IMR-90 (cell line): ENCODE results near the gene DYSF. TPM values are rescaled to one million over a fixed set of nuclear protein-coding genes. Genes with fewer than 3 reads are reported as not detected.

Source experiments
- ATAC-seq: fragments of 200-7000 bp; cut with Tn5 transposase; 2 replicates; pipeline ENCODE4 v1.9.1; 2020; ENCODE audit warnings: low read depth, mild to moderate bottlenecking, moderate library complexity
- BruUV-seq: library from RNA; stranded (reverse); fragments of 400-500 nt; replicated peaks from 2 replicates; lab custom pipeline; 2021; lab: Mats Ljungman, UMichigan
- CTCF ChIA-PET: fragments of 300-600 bp; formaldehyde crosslinking; extraction: SDS; loops from one replicate; lab custom pipeline; 2021; ENCODE audit warnings: antibody characterized with exemption; lab: Yijun Ruan, JAX
- POLR2A ChIA-PET: fragments of 300-600 bp; sonication (Branson Sonifier 250); formaldehyde crosslinking; loops from one replicate; lab custom pipeline; 2022; ENCODE audit warnings: antibody characterized with exemption; ENCODE audit not compliant: unreplicated experiment; lab: Charles Lee
- DNase-seq: peaks from one replicate; pipeline ENCODE4 v3.0.0; 2013
- H2AFZ ChIP-seq: replicated peaks from 2 replicates; pipeline ENCODE3; 2013; ENCODE audit warnings: low read length, mild to moderate bottlenecking; ENCODE audit not compliant: poor library complexity
- H2AK5ac ChIP-seq: 2 replicates; pipeline ENCODE4 v1.6.1; 2013; ENCODE audit warnings: low read depth, low read length, inconsistent platforms
- H2AK9ac ChIP-seq: replicated peaks from 2 replicates; pipeline ENCODE3; 2013; ENCODE audit warnings: mild to moderate bottlenecking, low read depth, low read length, moderate library complexity; ENCODE audit not compliant: poor library complexity
- H2BK120ac ChIP-seq: 2 replicates; pipeline ENCODE4 v1.6.1; 2013; ENCODE audit warnings: low read depth, low read length, inconsistent platforms
- H2BK15ac ChIP-seq: 3 replicates; pipeline ENCODE4 v1.6.1; 2013; ENCODE audit warnings: low read depth, low read length, inconsistent platforms
- H2BK20ac ChIP-seq: 2 replicates; pipeline ENCODE4 v1.6.1; 2013; ENCODE audit warnings: low read depth, mild to moderate bottlenecking, inconsistent platforms, low read length, moderate library complexity
- H2BK5ac ChIP-seq: 2 replicates; pipeline ENCODE4 v1.6.1; 2013; ENCODE audit warnings: mild to moderate bottlenecking, low read depth, low read length, inconsistent platforms; ENCODE audit not compliant: poor library complexity, severe bottlenecking
- H3K14ac ChIP-seq: replicated peaks from 2 replicates; pipeline ENCODE4 v1.6.1; 2013; ENCODE audit warnings: low read depth, low read length, inconsistent platforms
- H3K18ac ChIP-seq: 2 replicates; pipeline ENCODE4 v1.6.1; 2013; ENCODE audit warnings: low read depth, low read length, control low read depth
- H3K23ac ChIP-seq: 2 replicates; pipeline ENCODE4 v1.6.1; 2013; ENCODE audit warnings: low read depth, low read length, inconsistent platforms
- H3K27ac ChIP-seq: 2 replicates; pipeline ENCODE4 v1.5.1; 2013; ENCODE audit warnings: mild to moderate bottlenecking, control low read depth, low read length; ENCODE audit not compliant: insufficient read depth
- H3K27me3 ChIP-seq: 2 replicates; pipeline ENCODE4 v1.6.1; 2013; ENCODE audit warnings: low read length; ENCODE audit not compliant: control insufficient read depth, insufficient read depth
- H3K36me3 ChIP-seq: 2 replicates; pipeline ENCODE4 v1.6.1; 2013; ENCODE audit warnings: low read length, mixed read lengths; ENCODE audit not compliant: control insufficient read depth, insufficient read depth
- H3K4ac ChIP-seq: 2 replicates; pipeline ENCODE4 v1.6.1; 2013; ENCODE audit warnings: low read depth, low read length, inconsistent platforms
- H3K4me1 ChIP-seq: 2 replicates; pipeline ENCODE4 v1.6.1; 2013; ENCODE audit warnings: low read length, mixed read lengths; ENCODE audit not compliant: control insufficient read depth, insufficient read depth
- H3K4me2 ChIP-seq: 2 replicates; pipeline ENCODE4 v1.6.1; 2013; ENCODE audit warnings: low read depth, mild to moderate bottlenecking, control low read depth, low read length, moderate library complexity
- H3K4me3 ChIP-seq: 2 replicates; pipeline ENCODE4 v1.5.1; 2013; ENCODE audit warnings: low read depth, mild to moderate bottlenecking, control low read depth, low read length, moderate library complexity; ENCODE audit not compliant: insufficient read depth
- H3K56ac ChIP-seq: 2 replicates; pipeline ENCODE4 v1.6.1; 2013; ENCODE audit warnings: low read length, inconsistent platforms; ENCODE audit not compliant: insufficient read depth; ENCODE audit errors: extremely low read depth
- H3K79me1 ChIP-seq, 2 experiments: 2 replicates each; pipeline ENCODE4 v1.6.1; 2013; ENCODE audit warnings: low read length in 2 of 2, inconsistent platforms in 1 of 2, low read depth in 1 of 2
- H3K9ac ChIP-seq: 2 replicates; pipeline ENCODE4 v1.6.1; 2013; ENCODE audit warnings: low read depth, low read length, control low read depth
- H3K9me1 ChIP-seq: 2 replicates; pipeline ENCODE4 v1.6.1; 2013; ENCODE audit warnings: low read length, inconsistent platforms; ENCODE audit not compliant: insufficient read depth
- H3K9me3 ChIP-seq: 2 replicates; pipeline ENCODE4 v1.6.1; 2013; ENCODE audit warnings: low read length; ENCODE audit not compliant: control insufficient read depth, insufficient read depth
- H4K20me1 ChIP-seq: 2 replicates; pipeline ENCODE4 v1.6.1; 2013; ENCODE audit warnings: low read length, inconsistent platforms; ENCODE audit not compliant: insufficient read depth
- H4K5ac ChIP-seq: 2 replicates; pipeline ENCODE4 v1.6.1; 2013; ENCODE audit warnings: mild to moderate bottlenecking, low read depth, low read length, control low read depth
- H4K8ac ChIP-seq, 2 experiments: 2 replicates each; pipeline ENCODE4 v1.6.1; 2013; ENCODE audit warnings: low read depth in 2 of 2, low read length in 2 of 2, control low read depth in 1 of 2, inconsistent platforms in 1 of 2
- H4K91ac ChIP-seq: 2 replicates; pipeline ENCODE4 v1.6.1; 2013; ENCODE audit warnings: low read depth, low read length, inconsistent platforms; ENCODE audit not compliant: insufficient read depth
- CEBPB ChIP-seq: IDR thresholded peaks from 2 replicates; pipeline ENCODE4 v1.6.1; 2012; ENCODE audit warnings: low read depth, low read length, improper control_type of control experiment
- CHD1 ChIP-seq: IDR thresholded peaks from 2 replicates; pipeline ENCODE4 v1.6.1; 2012; ENCODE audit warnings: low read depth, low read length, improper control_type of control experiment
- CTCF ChIP-seq: conservative IDR thresholded peaks from 2 replicates; pipeline ENCODE4 v1.5.1; 2012; ENCODE audit warnings: mild to moderate bottlenecking, low read depth, low read length, improper control_type of control experiment
- ELK1 ChIP-seq: fragments of 150-350 bp; IDR thresholded peaks from 2 replicates; pipeline ENCODE4 v1.6.1; 2016; ENCODE audit warnings: low read depth, mild to moderate bottlenecking, low read length, moderate library complexity, borderline replicate concordance
- FOS ChIP-seq: fragments of 150-350 bp; IDR thresholded peaks from 2 replicates; pipeline ENCODE4 v1.6.1; 2016; ENCODE audit warnings: low read depth, low read length
- MAFK ChIP-seq: IDR thresholded peaks from 2 replicates; pipeline ENCODE4 v1.6.1; 2012; ENCODE audit warnings: low read depth, low read length, improper control_type of control experiment
- RAD21 ChIP-seq: IDR thresholded peaks from 2 replicates; pipeline ENCODE4 v1.6.1; 2012; ENCODE audit warnings: low read length, improper control_type of control experiment
- RFX5 ChIP-seq: IDR thresholded peaks from 2 replicates; pipeline ENCODE4 v1.8.0; 2012; ENCODE audit warnings: low read depth, mild to moderate bottlenecking, low read length, moderate library complexity
- SMC3 ChIP-seq: fragments of 150-350 bp; IDR thresholded peaks from 2 replicates; pipeline ENCODE4 v1.6.1; 2016; ENCODE audit warnings: low read depth, mild to moderate bottlenecking, antibody characterized with exemption, low read length, moderate library complexity
- WGBS, 2 experiments: methylation state at CpG; one replicate each; pipeline versions ENCODE4 v1.1.5 to v1.1.7; 2013; ENCODE audit warnings: missing lambda C conversion rate in 2 of 2; ENCODE audit not compliant: insufficient read length in 1 of 2; ENCODE audit errors: extremely low coverage in 2 of 2; 5-methylcytosine and 5-hydroxymethylcytosine counted together
- dilution Hi-C: fragments of 300-500 bp; cut with HindIII; formaldehyde crosslinking; loops from one replicate; pipeline ENCODE4 v1.14.3; 2018; ENCODE audit warnings: low sequenced_read_pairs; ENCODE audit not compliant: unreplicated experiment
- in situ Hi-C: fragments of 300-500 bp; cut with MboI; formaldehyde crosslinking; loops from 3 replicates; pipeline ENCODE4 v1.14.3; 2019; ENCODE audit warnings: low sequenced_read_pairs, inconsistent platforms, mixed read lengths
- intact Hi-C: fragments of 100-400 bp; cut with micrococcal nuclease; formaldehyde crosslinking; loops from 2 replicates; pipeline ENCODE4 v1.10.0; 2022
- polyA plus RNA-seq, 3 experiments: library from polyadenylated mRNA; depleted of rRNA; stranded (reverse); fragments of >200 nt; gene quantifications; 2 replicates each; pipeline ENCODE4 v1.2.3, GENCODE V29; 2012; ENCODE audit warnings: low replicate concordance in 1 of 3
- total RNA-seq: library from RNA; depleted of rRNA; stranded (reverse); fragments of >200 nt; gene quantifications from 2 replicates; pipeline ENCODE4 v1.2.3, GENCODE V29; 2012

DYSF gene
- total and polyA plus RNA-seq, 2 of the 4 experiments (the other 2 are of a cell fraction): 0.09 to 0.18 TPM

DNA sequence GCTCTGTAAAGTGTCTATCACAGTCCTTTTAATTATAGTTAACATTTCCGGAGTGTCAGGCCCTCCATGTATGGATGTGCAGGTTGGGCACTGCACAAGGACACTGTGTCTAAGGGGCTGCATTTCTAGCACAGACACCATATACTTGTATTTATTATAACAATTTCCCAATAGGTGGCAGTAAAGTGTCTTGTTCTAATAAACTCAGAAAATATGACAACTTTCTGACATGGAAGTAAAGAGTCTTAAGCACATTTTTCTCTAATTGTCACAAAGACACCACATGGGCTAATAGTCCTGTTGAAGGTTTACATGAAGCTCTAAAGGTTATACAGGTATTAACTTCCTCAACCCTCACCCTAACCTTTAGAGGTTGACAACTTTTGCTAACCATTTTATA is 156.6 kb downstream of the DYSF start:
- Histone ChIP-seq H3K27me3 (peaks cover 42% of the 10 kb centered on the region), H4K91ac (no peak overlapping the region), H2AFZ (no peak overlapping the region), H4K20me1 (no peaks in the 10 kb centered on the region), H3K79me1 (no peaks in the 10 kb centered on the region), H3K4me2 (no peak overlapping the region), H2AK9ac (no peak overlapping the region), H3K9me1 (no peaks in the 10 kb centered on the region), H3K36me3 (no peaks in the 10 kb centered on the region), H3K4ac (no peak overlapping the region), H3K18ac (no peak overlapping the region), H3K4me1 (no peaks in the 10 kb centered on the region), H3K9me3 (no peaks in the 10 kb centered on the region), H3K4me3 (no peak overlapping the region), H2BK20ac (no peak overlapping the region), H3K14ac (no peak overlapping the region), H3K56ac (no peak overlapping the region), H3K23ac (no peak overlapping the region), H4K5ac (no peak overlapping the region), H3K27ac (no peak overlapping the region), H4K8ac (no peak overlapping the region), H2AK5ac (no peak overlapping the region), H2BK5ac (no peak overlapping the region), H2BK15ac (no peak overlapping the region), H2BK120ac (no peak overlapping the region), H3K9ac (no peak overlapping the region)
- POLR2A ChIA-PET: no interaction called here
- peak; percentile 43 for TF ChIP-seq RAD21
- TF ChIP-seq FOS: no peak
- TF ChIP-seq SMC3: peak; percentile 27; the same call in 1 of the 2 replicates
- TF ChIP-seq RFX5: no peak
- TF ChIP-seq CTCF: peak; percentile 49
- no peak for TF ChIP-seq ELK1
- no peak for TF ChIP-seq CHD1
- no peak for TF ChIP-seq MAFK
- TF ChIP-seq CEBPB: no peak
- BruUV-seq: no TSS peak
- in situ Hi-C loops: no loop called here
- intact Hi-C loops: loop anchor here (1.0 to 10.0 kb wide), 7 partner anchors 188 to 1137 kb away; no protein-coding TSS in a partner anchor
- ATAC-seq: peak; percentile 81
- dilution Hi-C loops: no loop called here
- no CpG with 5 or more reads among the region's 1 CpG for WGBS, 2 experiments
- peak; percentile 54 for DNase-seq
- CTCF ChIA-PET: interaction anchor here (0.6 to 3.1 kb wide), 8 partner anchors 9 to 539 kb away, joined by 3 to 30 read pairs (median 3); no protein-coding TSS in a partner anchor
